NCI-H1417 (cell line): ENCODE results near the gene HDLBP.
A peak's percentile ranks its signal among the peaks of the same experiment; 100 is the strongest.

Experiments used
- DNase-seq, 3 experiments: peaks; one replicate each; lab custom pipeline; 2025; lab: John Stamatoyannopoulos, UW

HDLBP gene, protein sequence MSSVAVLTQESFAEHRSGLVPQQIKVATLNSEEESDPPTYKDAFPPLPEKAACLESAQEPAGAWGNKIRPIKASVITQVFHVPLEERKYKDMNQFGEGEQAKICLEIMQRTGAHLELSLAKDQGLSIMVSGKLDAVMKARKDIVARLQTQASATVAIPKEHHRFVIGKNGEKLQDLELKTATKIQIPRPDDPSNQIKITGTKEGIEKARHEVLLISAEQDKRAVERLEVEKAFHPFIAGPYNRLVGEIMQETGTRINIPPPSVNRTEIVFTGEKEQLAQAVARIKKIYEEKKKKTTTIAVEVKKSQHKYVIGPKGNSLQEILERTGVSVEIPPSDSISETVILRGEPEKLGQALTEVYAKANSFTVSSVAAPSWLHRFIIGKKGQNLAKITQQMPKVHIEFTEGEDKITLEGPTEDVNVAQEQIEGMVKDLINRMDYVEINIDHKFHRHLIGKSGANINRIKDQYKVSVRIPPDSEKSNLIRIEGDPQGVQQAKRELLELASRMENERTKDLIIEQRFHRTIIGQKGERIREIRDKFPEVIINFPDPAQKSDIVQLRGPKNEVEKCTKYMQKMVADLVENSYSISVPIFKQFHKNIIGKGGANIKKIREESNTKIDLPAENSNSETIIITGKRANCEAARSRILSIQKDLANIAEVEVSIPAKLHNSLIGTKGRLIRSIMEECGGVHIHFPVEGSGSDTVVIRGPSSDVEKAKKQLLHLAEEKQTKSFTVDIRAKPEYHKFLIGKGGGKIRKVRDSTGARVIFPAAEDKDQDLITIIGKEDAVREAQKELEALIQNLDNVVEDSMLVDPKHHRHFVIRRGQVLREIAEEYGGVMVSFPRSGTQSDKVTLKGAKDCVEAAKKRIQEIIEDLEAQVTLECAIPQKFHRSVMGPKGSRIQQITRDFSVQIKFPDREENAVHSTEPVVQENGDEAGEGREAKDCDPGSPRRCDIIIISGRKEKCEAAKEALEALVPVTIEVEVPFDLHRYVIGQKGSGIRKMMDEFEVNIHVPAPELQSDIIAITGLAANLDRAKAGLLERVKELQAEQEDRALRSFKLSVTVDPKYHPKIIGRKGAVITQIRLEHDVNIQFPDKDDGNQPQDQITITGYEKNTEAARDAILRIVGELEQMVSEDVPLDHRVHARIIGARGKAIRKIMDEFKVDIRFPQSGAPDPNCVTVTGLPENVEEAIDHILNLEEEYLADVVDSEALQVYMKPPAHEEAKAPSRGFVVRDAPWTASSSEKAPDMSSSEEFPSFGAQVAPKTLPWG (N-terminal part only)

DNA sequence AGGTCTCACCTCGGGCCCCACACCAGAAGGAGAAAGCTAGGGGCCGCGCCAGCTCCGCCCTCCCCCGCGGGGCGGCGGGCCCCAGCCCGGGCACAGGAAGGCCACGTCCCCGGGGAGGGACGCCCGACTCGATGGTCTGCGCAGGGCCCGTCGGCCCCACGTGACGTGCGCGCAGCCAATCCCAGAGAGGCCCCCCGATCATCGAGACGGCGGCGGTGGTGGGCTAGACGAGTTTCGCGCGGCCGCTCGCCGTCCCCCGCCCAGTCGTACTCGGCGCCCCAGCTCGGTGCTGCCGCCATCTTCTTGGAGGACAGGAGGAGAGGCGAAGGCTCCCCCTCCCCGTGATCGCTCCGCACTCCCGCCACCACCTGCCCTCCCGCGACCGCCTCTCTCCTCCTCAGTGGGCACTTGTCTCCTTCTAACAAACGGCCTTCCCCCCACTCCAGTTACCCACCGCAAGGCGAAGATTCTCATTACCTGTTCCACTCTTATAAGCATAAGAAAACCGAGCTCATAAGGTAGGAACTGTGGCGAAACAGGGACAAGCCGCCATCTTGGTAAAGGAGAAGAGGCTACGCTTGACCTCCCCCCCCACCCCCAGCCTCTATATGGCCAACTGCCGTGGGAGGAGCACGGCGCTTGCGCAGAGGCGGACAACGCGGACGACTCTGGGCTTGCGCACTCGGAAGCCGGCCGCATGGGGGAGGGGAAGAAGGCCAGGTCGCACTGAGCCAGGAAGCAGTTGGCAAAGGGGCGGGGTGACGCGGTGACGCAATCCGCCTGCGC is at the start of gene HDLBP:
HDLBP (minus strand) TSS at position 580 of the 786 bp plus-strand sequence. CDS start 48,803 bp downstream, outside the sequence.
- DNase-seq, result peak; percentile 94 to 99 (median 97)

DNA sequence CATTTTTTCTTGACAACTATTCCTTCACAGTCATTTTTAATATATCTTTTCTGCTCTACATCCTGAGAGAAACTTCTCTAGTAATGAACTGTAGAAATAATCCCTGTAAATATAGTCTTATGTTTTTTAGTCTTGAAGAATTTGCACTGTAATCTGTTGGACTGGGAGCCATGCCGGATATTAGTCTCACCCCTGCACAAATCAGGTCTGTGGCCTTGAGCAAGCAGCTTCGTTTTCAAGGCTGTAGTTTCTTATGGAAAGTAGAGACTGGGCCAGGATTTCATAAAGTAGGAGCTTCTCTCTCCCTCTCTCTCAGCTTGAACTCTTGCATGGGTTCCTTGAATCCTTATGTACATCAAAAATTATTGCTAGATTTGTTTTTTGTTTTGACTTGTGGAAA is 49.3 kb upstream of the HDLBP start:
- no peak for DNase-seq

DNA sequence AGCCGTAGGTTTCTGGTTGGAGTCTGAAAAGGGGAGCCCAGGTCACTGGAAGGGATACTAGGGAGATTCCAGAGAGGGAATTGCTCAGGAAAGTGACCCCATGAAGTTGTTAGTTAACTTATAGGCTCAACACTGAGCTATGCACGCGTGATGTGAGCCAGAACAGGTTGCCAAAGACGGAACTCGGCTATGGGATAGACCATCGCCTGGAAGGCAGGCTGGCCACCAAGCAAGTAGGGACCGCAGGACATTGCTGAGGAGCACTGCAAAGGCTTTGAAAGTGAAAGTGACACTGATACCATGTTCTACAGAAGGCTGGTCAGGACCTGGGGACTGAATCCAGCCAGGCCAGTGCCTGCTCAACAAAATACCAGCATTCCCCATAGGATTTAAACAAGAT is 48.0 kb upstream of the HDLBP start:
- no peak for DNase-seq

DNA sequence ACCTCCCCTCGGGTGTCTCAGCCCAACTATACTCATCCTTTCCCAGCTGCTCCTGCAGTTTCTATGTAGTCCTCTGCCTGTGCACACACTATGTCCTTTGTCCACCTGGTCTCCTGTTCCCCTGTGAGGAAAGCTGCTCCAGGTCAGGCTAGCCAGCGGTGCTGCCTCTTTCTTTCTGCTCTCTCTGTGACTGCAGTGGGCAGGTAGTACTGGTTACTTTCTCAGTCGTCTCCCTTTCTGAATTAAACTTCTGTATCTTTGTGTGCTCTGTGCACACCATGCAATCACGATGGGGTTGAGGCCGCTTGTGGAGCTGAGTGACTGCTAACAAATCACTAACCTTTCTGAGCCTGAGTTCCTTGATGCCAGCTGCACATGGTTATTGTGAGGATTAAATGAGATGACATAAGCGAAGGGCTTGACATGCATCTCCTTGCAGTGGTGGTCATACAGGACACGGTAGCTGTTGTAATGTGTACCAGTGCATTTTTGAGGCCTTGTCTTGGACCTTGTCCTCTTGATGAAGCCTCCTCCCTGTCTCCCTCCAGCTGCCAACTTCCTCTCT is 44.1 kb upstream of the HDLBP start:
- no peak for DNase-seq

DNA sequence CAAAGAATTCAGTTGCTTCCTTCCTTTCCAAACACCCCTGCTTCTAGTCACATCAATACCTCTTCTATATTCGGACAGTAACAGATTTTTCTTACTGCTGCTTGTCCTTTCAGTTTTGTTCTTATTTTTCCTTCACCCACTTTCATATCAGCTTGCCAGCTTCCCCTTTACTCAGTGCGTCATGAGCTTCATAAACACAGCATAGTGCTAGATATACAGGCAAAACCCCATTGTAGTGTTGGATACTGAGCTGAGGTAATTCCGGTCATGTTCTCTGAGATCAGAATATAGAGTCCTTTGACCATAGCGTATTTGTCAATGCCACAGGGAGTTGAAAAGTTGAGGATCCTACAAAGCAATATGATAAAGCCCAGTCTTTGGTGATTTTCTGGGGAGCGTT is 43.0 kb upstream of the HDLBP start:
- no peak for DNase-seq

DNA sequence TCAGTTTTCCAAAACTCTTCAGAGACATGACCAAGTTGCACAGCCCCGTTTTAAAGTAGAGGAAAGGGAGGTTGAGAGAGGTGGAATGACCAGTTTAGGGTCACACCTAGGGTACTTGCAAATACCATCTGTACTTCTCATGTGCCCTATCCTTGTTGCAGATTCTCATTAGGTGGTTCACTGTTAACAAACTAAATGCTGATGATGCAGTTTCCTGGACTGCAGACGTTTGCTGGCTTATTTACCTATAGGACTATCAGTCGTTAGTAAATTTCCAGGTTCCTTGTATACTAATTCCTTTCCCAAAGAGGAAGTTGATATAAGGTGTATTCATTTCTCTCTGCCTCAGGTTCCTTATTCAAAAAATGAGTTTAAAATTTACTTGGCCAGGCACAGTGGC is 42.1 kb upstream of the HDLBP start:
- DNase-seq, result no peak

DNA sequence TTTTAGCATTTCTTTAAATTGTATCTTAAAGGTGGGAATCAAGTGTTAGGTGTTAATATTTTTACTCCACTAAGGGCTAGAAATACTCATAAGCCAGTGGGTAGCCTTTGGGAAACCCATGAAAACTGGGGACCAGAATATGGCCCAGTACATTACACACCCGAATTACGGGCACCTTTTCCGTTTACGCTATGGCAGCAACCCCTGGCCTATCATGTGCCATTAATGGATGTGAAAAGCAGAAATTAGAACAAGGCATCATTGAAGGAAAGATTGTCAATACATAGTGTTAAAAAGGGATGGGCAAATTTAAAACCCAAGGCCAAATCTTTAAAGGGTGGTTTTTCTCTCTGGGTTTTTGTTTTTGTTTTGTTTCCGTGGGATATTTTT is 41.4 kb upstream of the HDLBP start:
- peak in 2 of 3 experiments; percentile 41 to 63 for DNase-seq

DNA sequence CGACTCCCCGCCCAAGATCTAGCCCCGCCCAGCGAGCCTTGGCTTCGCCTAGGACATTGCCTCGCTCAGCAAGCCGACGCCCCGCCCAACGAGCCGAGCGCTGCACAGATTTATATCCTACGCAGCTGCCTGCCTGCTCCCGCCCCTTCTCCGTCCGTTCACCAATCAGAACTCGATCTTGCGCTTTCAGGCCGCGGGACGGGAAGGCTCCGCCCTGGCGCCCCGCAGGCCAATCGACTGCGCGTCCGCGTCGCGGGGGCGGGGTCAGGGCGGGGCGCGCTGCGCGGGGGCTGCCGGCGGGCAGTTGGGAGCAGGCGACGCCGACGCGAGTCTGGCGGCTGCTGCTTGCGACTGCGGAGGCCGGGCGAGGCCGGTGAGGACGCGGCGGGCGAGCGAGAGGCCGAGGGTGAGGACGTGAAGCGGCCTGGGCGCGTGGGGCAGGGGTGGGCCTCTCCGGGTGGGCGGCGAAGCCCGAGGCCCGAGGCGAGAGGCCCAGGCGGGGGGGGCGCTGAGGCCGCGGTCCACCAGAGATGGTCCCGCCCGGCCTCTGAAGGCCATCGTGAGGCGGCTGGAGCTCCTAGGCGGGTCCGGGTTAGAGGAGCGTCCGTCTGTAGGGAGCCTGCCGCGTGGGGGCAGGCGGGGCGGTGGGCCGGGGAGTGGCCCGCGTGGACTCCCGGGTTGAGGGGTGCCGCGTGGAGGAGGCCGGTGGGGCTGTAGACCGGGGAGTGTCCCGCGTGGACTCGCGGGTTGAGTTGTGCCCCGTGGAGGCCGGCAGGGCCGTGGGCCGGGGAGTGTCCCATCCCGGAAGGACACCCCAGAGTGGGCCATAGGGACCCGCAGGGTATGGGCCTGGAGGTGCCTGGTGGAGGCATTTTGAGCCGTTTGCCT is 40.8 kb upstream of the HDLBP start, which contains the start of gene FARP2:
FARP2 (plus strand) TSS at position 303 of the 888 bp plus-strand sequence. CDS start 16,823 bp downstream, outside the sequence.
- peak; percentile 94 to 99 (median 97) for DNase-seq

DNA sequence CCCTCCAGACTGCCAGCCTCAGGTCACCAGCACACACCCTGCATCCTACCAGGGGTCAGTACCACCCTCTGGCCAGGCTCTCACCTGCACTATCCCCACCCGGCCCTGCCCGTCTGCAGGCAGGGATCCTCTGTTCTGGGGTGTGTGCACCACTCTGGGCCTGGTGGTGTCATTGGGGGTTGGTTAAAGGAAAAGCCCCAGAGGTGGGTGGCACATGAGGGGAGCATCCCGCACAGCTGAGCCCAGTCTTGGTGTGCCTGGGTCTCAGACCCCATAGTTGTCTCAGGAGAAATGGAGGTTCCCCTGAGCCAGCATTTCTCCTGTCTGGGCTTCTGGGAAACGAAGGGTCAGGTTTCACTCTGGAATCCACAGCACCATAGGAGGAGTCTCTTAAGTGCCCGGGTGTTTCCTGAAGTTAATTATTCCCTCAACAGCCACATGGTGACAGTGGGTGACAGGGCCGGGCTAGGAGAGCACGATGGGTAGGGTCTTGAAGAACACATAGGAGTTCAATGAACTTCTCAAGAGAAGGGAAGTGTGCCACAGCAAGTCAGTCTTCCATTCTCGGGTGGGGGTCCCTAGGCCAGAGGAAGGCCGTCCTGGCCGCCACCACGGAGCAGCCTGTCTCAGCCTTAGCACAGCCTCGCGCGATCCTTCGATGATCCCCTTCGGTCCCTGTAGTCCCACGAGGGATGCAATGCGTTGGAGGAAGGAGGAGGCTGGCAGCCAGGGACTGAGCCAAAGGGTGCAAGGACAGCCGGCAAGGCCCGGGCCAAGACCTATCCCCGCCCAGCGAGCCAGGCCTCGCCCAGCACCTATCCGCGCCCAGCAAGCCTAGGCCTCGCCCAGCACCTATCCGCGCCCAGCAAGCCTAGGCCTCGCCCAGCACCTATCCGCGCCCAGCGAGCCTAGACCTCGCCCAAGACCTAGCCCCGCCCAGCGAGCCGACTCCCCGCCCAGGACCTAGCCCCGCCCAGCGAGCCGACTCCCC is 39.5 kb upstream of the HDLBP start:
- DNase-seq, result peak; percentile 39 to 59 (median 44)

DNA sequence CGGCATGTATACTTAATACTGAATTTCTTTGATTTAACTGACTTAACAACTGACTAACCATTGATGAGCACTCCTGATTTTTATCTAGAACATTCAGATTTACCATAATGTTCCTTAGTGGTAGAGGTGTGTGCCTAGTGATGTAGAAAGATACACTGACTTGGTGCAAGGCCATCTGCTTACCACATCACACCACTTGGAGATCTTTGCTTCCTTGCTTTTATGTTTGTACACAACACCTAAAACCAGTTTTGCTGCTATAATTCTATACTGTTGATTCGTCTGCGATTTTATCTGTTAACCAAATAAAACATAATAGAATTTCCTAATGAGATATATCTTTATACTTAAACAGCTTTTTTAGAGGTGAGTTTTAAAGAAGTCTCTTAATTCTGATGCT is 36.8 kb upstream of the HDLBP start:
- DNase-seq, result no peak

DNA sequence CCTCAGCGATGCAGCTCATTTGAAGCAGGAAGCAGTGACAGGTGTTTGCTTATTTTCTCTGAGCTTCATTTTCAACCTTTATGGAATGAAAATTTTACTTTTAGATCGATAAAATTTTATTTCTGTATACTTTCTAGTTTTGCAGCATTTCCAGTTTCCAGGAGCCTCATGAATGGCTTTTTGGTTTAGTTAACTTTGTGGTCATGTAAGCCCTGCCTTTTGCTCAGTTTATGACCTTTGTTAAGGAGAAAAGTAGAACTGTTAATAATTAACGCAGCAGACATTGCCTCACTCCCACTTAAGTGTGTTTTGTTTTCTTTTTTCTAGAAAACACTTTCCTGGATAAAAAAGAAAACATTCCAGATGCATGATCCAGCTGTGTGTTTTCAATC is 36.2 kb upstream of the HDLBP start:
- no peak for DNase-seq

DNA sequence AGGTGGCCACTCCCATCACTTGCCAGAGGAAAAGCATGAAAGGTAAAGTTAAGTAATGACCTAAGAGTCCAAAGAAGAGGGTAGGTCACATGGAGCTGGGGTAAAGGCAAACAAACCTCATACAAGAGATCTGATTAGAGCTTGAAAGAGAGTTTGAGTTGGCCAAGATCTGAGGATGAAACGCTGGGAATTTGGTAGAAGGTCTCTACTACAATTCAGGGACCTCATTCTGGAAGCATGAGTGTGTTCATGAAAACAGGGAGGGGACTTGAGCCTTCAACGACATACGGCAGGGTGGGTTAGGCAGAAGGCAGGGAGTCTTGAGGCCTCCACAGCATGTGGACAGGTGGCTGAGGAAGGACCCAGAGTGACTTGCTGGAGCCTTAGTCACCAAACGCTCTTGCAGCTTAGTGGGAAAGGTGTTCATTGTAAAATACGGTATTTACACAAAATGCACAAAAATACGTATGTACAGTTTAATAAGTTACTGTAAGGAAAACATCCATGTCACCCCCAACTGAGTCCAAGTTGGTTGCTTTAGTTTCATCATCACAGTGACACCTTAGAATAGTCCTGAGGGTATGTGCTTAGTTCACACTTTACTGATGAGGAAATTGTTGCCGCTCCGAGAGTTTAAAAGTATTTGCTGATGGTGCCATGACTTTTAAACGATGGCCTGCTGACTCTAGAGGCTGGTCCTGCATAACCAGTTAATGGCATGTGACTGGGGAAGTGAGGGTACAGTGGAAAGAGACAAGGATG is 35.6 kb upstream of the HDLBP start:
- no peak for DNase-seq

DNA sequence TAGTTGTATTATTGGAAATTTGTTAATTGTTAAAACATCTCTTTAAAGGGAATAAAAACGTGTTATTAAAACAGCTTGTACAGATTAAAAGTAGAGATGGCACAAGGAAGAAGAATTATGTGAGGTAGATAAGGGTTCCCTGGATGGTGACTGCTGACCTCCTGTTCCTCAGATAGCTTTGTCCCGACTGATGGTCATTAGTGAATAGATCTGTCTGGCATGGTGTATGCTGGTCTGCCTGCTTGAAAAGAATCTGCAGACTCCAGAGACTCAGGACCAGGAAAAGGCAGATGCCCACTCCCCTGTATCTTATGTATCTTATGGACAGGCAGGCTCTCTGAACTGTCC is 35.0 kb upstream of the HDLBP start:
- DNase-seq, result no peak

DNA sequence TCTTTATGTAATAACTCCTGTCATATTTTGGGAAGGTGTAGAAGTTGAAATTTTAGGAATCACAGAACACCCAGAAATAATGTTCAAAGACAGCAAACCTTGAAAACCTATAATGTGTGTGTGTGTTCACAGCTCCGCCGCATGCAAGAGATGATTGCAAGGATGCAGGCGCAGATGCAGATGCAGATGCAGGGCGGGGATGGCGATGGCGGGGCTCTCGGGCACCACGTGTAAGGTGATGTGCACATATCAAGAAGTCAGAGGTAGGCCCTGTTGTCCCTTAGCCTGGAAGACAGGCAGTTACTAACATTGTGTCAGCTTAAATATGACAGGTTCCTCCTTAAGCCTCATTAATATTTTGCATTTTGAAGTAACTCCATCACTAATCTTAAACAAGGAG is 34.5 kb upstream of the HDLBP start:
- no peak for DNase-seq

DNA sequence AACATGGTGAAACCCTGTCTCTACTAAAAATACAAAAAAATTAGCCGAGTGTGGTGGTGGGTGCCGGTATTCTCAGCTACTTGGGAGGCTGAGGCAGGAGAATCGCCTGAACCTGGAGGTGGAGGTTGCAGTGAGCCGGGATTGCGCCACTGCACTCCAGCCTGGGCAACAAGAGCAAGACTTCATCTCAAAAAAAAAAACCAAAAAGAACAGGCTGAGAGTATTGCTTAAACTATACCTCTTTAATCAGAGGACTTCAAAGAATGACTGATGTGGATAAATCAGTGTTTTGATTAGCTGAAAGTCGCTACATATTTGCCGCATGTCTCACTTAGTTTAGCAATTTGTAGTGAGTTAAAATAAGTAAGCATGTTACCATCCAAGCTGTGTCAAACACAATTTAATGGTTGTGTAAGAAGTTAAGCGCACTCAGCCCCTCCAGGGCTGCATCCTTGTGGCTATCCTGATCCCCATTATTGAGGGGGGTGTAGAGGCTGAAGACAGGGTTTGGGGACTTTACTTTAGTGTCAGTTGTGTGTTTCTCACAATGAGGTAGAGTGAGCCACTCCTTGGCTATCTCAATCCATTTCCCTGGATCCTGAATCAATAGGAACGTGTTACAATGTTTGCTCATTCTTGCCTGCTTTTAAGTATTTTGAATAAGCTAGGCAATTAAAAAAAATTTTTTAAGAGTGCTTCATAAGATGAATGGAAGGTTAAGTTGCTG is 29.6 kb upstream of the HDLBP start:
- DNase-seq, result no peak

DNA sequence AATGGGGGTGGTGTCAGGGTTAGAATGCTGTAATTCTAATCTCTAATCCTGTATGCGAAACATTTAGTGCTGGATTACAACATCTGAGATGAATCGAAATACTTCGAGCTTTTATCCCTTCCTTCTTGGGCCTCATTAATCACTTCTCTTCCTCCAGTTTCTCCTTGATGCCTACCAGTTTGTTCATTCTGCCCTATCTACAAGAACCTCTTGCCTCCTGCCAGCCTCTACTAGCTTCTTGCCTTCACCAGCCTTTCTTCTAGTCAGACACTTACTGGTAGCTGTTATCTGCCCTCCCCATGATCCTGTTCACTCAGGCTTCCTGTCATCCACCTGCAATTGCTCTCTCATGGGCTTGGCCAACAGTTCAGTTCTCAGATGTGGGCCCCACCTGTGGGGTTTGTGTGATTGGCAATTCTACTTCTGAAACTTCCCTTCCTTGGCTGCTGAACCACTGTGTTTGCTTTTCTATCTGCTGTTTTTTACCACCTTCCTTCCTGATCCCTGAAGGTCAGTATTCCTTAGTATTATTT is 25.2 kb upstream of the HDLBP start:
- DNase-seq, result no peak
